OCI-LY1 (cell line): Measurements from ENCODE around the gene MCC.

Experiments used
- EZH2 ChIP-seq: fragments of 200-600 bp; sonication (generic), shearing (Covaris generic); IDR thresholded peaks from 2 replicates; pipeline ENCODE4 v1.8.0; 2017; ENCODE audit warnings: borderline replicate concordance, mixed run types, mild to moderate bottlenecking, antibody characterized with exemption, low read length, moderate library complexity, mixed read lengths
- TF ChIP-seq, protein P1 (sequence below): fragments of 200-600 bp; sonication (generic), shearing (Covaris generic); IDR thresholded peaks from 2 replicates; pipeline ENCODE4 v1.5.1; 2017; ENCODE audit warnings: mild to moderate bottlenecking, antibody characterized with exemption, low read length, moderate library complexity, mixed read lengths

DNA sequence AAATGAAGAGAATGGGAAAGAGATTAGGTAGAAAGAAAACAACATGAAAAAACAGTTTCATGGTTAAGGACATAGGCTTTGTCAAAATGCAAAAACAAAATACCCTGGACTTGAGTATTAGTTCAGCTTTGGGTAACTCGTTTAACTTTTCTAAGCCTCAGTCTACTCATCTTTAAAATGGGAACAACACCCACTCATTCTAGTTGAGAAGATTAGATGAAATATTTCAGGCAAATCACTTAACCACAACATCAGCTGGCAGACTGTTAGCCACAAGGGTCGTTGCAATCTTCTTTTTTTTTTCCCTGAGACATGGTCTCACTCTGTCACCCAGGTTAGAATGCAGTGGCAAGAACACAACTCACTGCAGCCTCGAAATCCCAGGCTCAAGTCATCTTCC lies 326.0 kb downstream of the MCC start:
- TF ChIP-seq, protein P1, sequence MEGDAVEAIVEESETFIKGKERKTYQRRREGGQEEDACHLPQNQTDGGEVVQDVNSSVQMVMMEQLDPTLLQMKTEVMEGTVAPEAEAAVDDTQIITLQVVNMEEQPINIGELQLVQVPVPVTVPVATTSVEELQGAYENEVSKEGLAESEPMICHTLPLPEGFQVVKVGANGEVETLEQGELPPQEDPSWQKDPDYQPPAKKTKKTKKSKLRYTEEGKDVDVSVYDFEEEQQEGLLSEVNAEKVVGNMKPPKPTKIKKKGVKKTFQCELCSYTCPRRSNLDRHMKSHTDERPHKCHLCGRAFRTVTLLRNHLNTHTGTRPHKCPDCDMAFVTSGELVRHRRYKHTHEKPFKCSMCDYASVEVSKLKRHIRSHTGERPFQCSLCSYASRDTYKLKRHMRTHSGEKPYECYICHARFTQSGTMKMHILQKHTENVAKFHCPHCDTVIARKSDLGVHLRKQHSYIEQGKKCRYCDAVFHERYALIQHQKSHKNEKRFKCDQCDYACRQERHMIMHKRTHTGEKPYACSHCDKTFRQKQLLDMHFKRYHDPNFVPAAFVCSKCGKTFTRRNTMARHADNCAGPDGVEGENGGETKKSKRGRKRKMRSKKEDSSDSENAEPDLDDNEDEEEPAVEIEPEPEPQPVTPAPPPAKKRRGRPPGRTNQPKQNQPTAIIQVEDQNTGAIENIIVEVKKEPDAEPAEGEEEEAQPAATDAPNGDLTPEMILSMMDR = no peak
- TF ChIP-seq EZH2 = no peak
